HG03442 (cell line): ENCODE data around the gene TRMO.

ENCODE experiments used
- ATAC-seq: cut with Tn5 transposase; IDR thresholded peaks from one replicate; pipeline ENCODE4 v1.9.1; 2021; ENCODE audit warnings: mild to moderate bottlenecking, moderate library complexity; ENCODE audit not compliant: unreplicated experiment

TRMO gene

DNA sequence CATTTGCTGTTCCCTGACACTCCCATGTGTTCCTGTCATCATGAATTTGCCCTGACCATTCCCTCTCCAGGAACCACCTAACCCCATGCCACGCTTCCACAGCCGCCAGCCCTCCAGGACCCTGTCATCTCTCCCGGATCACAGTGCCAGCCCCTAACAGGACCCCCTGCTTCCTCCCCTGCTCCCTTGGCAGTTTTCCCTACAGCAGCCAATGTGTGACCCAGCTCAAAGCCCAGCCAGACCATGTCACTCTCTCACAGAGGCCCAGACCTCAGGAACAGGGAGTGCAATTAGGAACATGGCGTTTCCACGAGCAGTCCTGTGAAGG lies 61.2 kb downstream of the TRMO start:
- no peak for ATAC-seq

DNA sequence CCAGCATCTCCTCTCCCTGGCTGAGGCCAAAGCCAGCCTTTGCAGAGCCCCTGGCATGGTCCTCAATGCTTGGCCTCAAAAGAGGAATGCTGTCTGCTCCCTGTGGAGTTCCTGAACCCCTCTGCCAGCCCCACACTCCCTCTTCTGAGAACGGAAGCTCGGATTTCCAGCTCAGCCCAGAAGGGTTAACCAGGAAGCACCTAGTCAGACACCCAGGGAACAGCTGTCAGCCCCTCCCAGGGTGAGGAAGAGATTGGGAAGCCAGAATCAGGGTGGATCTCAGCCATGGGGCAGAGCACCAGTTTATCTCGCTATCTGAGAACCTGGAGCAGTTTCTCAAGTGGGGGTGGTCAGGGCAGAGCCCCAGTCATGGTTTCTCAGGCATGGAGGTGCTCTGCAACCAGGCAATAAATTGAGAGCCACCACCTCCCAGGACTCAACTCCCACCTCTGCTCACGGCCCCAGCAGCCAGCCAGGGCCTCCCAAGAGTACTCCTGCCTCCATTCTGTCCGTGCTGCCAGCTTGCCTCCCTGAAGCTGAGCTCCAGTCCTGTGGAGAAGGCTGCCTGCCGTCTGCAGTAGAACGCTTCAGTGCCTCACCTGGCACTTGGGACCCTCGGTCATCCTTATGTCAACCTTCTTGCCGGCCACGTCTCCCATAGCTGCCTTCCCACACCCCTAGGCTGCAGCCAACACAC lies 61.7 kb downstream of the TRMO start:
- ATAC-seq: no peak

DNA sequence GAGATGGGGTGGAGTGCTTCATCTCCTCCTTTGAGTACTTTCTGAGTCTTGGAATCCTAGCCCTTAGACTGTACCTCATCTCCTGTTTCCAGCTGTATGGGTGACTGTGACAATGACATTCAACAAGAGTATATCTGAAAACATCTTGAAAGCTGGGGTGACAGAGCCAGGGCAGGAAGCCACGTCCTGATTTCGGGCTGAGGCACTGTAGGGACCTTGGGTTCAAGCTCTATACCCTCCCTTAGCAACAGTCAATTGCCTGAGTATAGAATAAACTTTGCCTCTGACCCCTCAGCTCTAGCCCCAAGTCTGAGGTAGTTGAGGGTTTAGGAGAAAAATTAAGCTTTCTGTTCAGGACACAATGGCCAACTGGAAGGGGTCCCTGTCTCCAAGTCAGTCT lies 63.0 kb downstream of the TRMO start:
- ATAC-seq: no peak

DNA sequence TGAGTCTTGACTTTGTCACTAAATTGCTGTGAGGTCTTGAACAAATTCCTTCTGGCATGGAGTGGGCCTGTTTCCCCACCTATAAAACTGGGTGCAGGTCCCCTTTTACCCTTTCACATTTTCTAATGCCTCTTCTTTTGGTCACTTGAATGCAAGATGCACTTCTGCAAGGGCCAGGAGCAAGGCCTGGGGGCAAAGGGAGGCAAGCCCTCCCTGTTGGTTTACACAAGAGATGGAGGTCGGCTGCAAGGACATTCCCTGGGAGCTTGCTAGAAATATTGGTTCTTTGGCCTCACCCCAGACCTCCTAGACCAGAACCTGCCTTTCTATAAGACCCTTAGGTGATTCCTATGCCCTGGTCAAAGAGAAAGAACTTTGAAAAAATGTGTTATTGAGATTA lies 63.5 kb downstream of the TRMO start:
- no peak for ATAC-seq

DNA sequence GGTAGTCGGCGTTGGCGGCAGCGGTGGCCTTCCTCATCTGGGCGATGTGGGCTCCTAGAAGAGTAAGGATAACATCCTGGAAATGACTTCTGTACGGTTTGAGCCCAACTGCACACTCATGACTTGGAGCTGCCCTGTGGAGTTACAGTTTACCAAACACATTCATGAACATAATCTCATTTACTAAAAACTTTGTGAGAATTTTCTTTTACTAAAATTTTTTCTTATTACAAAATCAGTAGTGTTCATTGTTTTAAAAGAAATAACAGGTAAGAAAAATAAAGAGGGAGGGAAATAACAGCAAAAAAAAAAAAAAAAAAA lies 63.9 kb downstream of the TRMO start:
- ATAC-seq: no peak

DNA sequence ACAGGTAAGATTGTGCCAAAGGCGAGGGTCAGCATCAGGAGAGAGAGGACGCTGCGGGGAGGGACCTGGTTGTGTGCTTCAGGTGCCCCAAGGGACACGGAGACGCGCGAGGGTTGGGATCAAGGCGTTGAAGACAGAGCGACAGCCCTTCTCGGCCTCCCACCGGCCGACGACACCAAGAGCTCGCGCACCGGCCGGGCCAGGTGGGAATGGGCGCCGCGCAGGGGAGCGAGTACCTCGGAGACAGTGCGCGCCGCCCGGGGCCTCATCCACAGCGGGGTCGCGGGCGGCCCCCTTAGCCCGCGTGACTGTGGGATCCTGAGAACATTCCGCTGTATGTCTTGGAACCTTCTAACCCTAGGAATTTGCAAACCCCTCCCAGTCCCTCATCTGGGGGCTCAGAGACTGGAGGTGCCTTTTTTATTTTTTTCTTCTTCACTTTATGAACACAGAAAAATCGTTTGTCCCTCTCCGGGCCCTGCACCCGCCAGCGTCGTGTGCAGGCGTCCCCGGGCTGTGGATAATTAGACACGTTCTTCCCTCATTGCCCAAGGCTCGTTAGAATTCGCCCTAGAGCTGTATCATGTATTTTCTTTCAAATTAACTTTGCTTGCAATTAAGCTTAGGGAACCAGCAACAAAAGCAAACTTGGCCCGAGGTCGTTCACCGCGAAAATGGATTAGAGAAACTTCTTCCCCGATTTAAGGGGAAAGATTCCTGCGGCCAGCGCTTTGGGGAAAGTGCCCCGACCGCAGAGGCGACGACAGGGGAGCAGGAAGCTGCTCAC lies 64.5 kb downstream of the TRMO start:
- no peak for ATAC-seq

DNA sequence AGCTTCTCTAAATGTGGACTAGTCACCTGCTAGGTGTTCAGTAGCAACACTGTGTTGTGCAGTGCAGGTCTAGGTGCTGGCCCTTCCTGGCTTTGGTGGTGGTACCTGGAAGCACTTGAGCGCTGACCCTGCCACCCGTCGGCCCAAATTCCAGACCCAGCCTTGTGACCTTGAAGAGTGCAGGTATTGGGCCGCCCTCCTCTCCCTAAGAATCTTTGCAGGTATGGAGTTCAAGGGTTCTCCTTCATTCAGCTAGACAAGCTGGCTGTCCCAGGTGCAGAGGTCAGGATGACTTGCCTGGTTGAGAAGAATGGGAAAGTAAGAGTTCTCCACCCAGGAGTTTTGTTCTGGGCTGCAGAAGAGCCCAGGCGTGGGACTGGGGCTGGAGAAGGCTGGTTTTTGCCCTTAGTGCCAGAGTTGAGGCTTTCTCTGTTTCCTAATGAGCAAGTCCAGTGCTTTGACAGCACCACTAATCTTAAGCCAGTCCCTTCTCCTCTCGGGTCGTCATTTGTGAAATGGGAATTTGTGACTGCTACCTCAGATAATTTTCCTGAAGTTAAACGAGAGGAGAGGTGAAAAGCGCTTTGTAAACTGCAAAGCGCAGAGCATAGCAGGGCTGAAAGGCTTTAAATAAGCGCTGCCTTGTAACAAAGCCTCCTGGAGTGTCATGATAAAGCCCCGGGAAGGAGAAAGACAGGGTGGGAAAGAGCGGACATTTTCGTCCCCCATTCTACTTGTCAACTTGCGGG lies 65.3 kb downstream of the TRMO start:
- ATAC-seq: no peak

DNA sequence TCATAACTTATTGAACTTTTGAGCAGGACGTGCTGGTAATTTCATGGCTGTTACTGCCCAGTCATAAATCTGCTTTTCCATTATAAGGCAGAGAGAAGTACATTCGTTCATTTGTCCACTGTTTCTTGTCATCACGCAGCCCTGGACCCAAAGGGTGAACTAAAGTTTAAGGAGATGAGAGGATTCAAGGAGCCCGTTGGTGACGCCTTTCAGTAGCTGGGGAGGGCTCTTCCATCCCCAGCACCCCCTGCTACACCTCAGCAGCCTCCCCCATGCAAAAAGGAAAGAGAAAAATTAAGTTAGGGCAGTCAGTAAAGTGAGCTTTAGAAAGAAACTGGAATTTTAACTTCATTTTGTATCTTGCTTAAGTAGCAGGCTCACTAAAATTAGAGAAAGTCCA lies 66.4 kb downstream of the TRMO start:
- no peak for ATAC-seq

DNA sequence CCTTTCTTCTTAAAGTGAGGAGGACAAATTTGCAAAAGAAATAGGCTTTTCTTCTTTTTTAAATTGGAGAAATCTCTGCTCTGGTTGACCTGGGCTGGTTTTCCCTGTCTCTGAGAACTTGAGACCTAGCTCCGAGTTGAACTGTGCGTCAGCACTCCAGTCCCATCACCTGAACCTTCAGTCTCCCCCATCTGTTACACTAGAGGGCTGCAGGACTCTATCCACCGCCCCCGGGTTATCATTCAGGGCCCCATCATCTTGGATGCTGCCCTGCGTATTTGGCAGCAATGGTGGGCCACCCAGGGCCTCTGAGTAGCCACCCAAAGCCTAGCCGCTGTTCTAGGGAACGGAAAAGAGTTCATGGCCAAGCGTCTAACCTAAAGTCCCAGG lies 66.8 kb downstream of the TRMO start:
- ATAC-seq: no peak

DNA sequence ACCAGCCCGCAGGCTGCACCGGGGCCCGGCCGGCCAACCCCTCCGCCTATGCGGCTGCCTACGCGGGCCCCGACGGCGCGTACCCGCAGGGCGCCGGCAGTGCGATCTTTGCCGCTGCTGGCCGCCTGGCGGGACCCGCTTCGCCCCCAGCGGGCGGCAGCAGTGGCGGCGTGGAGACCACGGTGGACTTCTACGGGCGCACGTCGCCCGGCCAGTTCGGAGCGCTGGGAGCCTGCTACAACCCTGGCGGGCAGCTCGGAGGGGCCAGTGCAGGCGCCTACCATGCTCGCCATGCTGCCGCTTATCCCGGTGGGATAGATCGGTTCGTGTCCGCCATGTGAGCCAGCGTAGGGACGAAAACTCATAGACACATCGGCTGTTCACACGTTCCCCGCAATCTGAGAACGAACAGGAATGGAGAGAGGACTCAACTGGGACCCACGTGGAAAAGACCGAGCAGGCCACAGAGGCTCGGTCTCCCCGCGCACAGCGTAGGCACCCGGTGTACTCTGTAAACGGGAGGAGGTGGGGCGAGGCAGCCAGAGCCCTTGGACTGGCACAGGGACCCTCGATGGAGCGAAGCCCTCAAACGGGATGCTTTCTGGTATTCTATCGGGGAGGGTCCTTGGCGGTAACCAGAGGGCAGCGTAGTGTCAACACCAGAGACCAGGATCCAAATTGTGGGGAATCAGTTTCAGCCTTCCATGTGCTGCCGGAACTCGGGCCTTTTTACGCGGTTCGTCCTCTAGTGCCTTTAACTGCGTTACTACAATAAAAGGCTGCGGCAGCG lies 67.4 kb downstream of the TRMO start:
- ATAC-seq: no peak
